ENCODE results near the gene GPHB5.

DNA sequence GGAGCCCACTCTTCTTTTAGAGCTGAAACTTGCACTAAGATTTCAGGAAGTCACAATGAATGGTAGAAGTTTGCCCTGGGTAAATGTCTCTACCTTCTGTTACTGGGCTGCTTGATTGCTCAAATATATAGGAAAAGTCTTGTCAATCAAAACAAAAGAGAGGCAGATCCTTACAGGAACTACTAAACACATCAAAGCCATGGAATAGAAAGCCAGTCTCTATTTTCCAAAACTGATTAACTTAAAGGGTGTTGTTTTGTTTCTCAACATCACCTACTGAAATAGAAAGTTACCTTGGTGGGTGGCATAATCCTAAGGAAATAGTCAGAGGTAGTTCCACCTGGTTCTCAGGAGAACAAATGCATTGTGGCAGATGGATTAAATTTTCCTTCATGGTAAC, at the start of gene GPHB5:
- TF ChIP-seq POLR2AphosphoS5 (IDR thresholded peaks at IDR 0.05; ENCODE audit: low read depth, low read length) = no peak
- no peak for TF ChIP-seq SIN3A (IDR thresholded peaks at IDR 0.05; ENCODE audit: borderline replicate concordance, insufficient read depth, low read length)
- TF ChIP-seq TAF1 (IDR thresholded peaks at IDR 0.05; ENCODE audit: borderline replicate concordance, insufficient read depth, low read length) = no peak
